Right cardiac atrium (tissue), 5 donors: ENCODE results near the gene RBMS2. TPM values are rescaled to one million over a fixed set of nuclear protein-coding genes. Genes with fewer than 3 reads are reported as not detected.
"Not testable (repeated sequence)": the region's sequence is repeated elsewhere in the genome, so short reads cannot be mapped to it uniquely, and the experiment has no call there.

Experiments
- ATAC-seq, 2 donors: fragments of 200-7000 bp; cut with Tn5 transposase; one replicate each; pipeline versions ENCODE4 v1.8.0 to v1.9.1; 2020; ENCODE audit warnings: moderate library complexity in 2 of 2, mild to moderate bottlenecking in 1 of 2
- DNase-seq, 3 donors: peaks; one replicate each; pipeline ENCODE4 v3.0.0-alpha.2; 2020
- H3K27ac ChIP-seq: one replicate; pipeline ENCODE4 v1.5.1; 2013; ENCODE audit warnings: mild to moderate bottlenecking, low read length, control low read depth, moderate library complexity
- H3K27me3 ChIP-seq: one replicate; pipeline ENCODE4 v1.6.1; 2013; ENCODE audit not compliant: control insufficient read depth, insufficient read depth
- H3K4me1 ChIP-seq: one replicate; pipeline ENCODE4 v1.6.1; 2013; ENCODE audit warnings: low read length; ENCODE audit not compliant: control insufficient read depth, insufficient read depth
- H3K4me3 ChIP-seq: one replicate; pipeline ENCODE4 v1.5.1; 2013; ENCODE audit warnings: low read length, control low read depth
- H3K9me3 ChIP-seq: one replicate; pipeline ENCODE4 v1.6.1; 2013; ENCODE audit warnings: low read length; ENCODE audit not compliant: control insufficient read depth
- WGBS: extraction: QIAGEN DNeasy Blood & Tissue Kit; methylation state at CpG from one replicate; pipeline ENCODE4 v1.1.7; 2013; 5-methylcytosine and 5-hydroxymethylcytosine counted together
- intact Hi-C, 4 donors: fragments of 100-400 bp; cut with DNase I; formaldehyde crosslinking; loops; one replicate each; pipeline versions ENCODE4 v1.11.0 to v1.14.0; 2022 to 2023
- polyA plus RNA-seq: library from polyadenylated mRNA; stranded (reverse); fragments of 200-250 nt; gene quantifications from one replicate; pipeline ENCODE4 v1.2.3, GENCODE V29; 2013
- total RNA-seq, 4 donors: library from RNA; stranded (reverse); fragmentation: NEBNext Ultra II Directional; extraction: Animal tissue kit (Norgen Biotek cat#: 25700); gene quantifications; one replicate each; pipeline ENCODE4 v1.2.1, GENCODE V29; 2021
- donor health status: healthy with polysubstance abuse.
- donor health status: DM: no; HTN: yes; CAD: no.
- donor health status: DM: no; HTN: no; CAD: no.
- donor health status: DM: no; HTN: yes; CAD: no; lungs with severe emphysema.
- donor health status: DM: yes; HTN: yes; CAD: no.

The RBMS2 gene
- total and polyA plus RNA-seq, 5 donors = 11.0 to 41.4 (median 35.2) TPM

GRCh38 chr12:56488041-56488955 is 33.3 kb upstream of the RBMS2 start, which contains the start of gene GLS2:
Gene GLS2 (minus strand): TSS chr12:56488161. CDS start chr12:56488118, 43 bp downstream.
- peak within 1 kb of the TSS; percentile 64 for H3K4me3 ChIP-seq
- peak; percentile 76 to 90 (median 89) for DNase-seq
- intact Hi-C loops = no loop called here
- ATAC-seq = peak; percentile 98 to 99
- no peaks in the 10 kb centered on the region for H3K4me1 ChIP-seq
- no peaks in the 10 kb centered on the region for H3K27me3 ChIP-seq
- 18% methylated on average over 59 of the region's 59 CpGs for WGBS
- no peaks in the 10 kb centered on the region for H3K9me3 ChIP-seq
- H3K27ac ChIP-seq = no peak within 1 kb of the TSS

- H3K9me3 ChIP-seq = no peaks in the 10 kb centered on the region
- ATAC-seq (no peak), DNase-seq (no peak)
- no peaks in the 10 kb centered on the region for H3K4me1 ChIP-seq
- intact Hi-C loops = no loop called here
- no peak overlapping the region for H3K4me3 ChIP-seq
- no peaks in the 10 kb centered on the region for H3K27me3 ChIP-seq
- no peak overlapping the region for H3K27ac ChIP-seq
Observed at GRCh38 chr12:56490360-56490759, 31.3 kb upstream of the RBMS2 start.

- H3K9me3 ChIP-seq, ATAC-seq, H3K4me3 ChIP-seq, intact Hi-C loops, H3K4me1 ChIP-seq, DNase-seq, H3K27me3 ChIP-seq, H3K27ac ChIP-seq: not testable (repeated sequence)
- 90% methylated on average over 31 of the region's 31 CpGs for WGBS
Observed at GRCh38 chr12:56493409-56494105, 28.1 kb upstream of the RBMS2 start.

GRCh38 chr12:56494106-56494415 is 27.6 kb upstream of the RBMS2 start:
- H3K4me3 ChIP-seq, H3K4me1 ChIP-seq, H3K27me3 ChIP-seq, ATAC-seq, H3K9me3 ChIP-seq, intact Hi-C loops, DNase-seq, H3K27ac ChIP-seq: not testable (repeated sequence)
- WGBS = 96% methylated on average over 15 of the region's 15 CpGs

GRCh38 chr12:56494481-56494880 is 27.1 kb upstream of the RBMS2 start:
- H3K4me3 ChIP-seq, H3K27me3 ChIP-seq, ATAC-seq, intact Hi-C loops, H3K27ac ChIP-seq, H3K4me1 ChIP-seq, H3K9me3 ChIP-seq: not testable (repeated sequence)
- peak in 1 of 3 donors; percentile 59 for DNase-seq
- 96% methylated on average over 27 of the region's 27 CpGs for WGBS

GRCh38 chr12:56496704-56497103 is 24.9 kb upstream of the RBMS2 start:
- 6% methylated on average over 17 of the region's 17 CpGs for WGBS
- DNase-seq = peak; percentile 69 to 80 (median 71)

GRCh38 chr12:56498126-56498902 is 23.3 kb upstream of the RBMS2 start:
- 86% methylated on average over 14 of the region's 14 CpGs for WGBS
- ATAC-seq, H3K9me3 ChIP-seq, intact Hi-C loops, H3K4me3 ChIP-seq, H3K27me3 ChIP-seq, H3K27ac ChIP-seq, H3K4me1 ChIP-seq, DNase-seq: not testable (repeated sequence)

More at GRCh38 chr12:56496704-56497103, 24.9 kb upstream of the RBMS2 start:
- ATAC-seq, H3K27me3 ChIP-seq, intact Hi-C loops, H3K4me1 ChIP-seq, H3K9me3 ChIP-seq, H3K4me3 ChIP-seq, H3K27ac ChIP-seq: not testable (repeated sequence)

GRCh38 chr12:56499452-56499851 is 22.2 kb upstream of the RBMS2 start:
- H3K4me3 ChIP-seq, intact Hi-C loops, H3K4me1 ChIP-seq, DNase-seq, H3K27me3 ChIP-seq, H3K27ac ChIP-seq, H3K9me3 ChIP-seq, ATAC-seq: not testable (repeated sequence)
- 82% methylated on average over 9 of the region's 9 CpGs for WGBS

GRCh38 chr12:56499879-56500278 is 21.7 kb upstream of the RBMS2 start:
- DNase-seq, H3K4me1 ChIP-seq, H3K4me3 ChIP-seq, intact Hi-C loops, H3K27me3 ChIP-seq, H3K9me3 ChIP-seq, ATAC-seq, H3K27ac ChIP-seq: not testable (repeated sequence)
- WGBS = 83% methylated on average over 13 of the region's 13 CpGs

- H3K27ac ChIP-seq = no peak overlapping the region
- WGBS = 93% methylated on average over 16 of the region's 16 CpGs
- intact Hi-C loops = loop anchor here in 2 of 4 donors (5.0 kb wide), 2 partner anchors 62 to 82 kb away; no protein-coding TSS in a partner anchor
- DNase-seq = no peak
- H3K27me3 ChIP-seq = no peaks in the 10 kb centered on the region
- no peak for ATAC-seq
- no peaks in the 10 kb centered on the region for H3K4me1 ChIP-seq
- H3K4me3 ChIP-seq = no peak overlapping the region
- no peaks in the 10 kb centered on the region for H3K9me3 ChIP-seq
Observed at GRCh38 chr12:56510786-56511185, 10.8 kb upstream of the RBMS2 start.
